WTC11 (cell line): ENCODE results near the gene ERC1. TPM values are rescaled to one million over a fixed set of nuclear protein-coding genes. Genes with fewer than 3 reads are reported as not detected.

Experiments used
- ATAC-seq: fragments of 200-7000 bp; cut with Tn5 transposase; 2 replicates; pipeline ENCODE4 v1.10.0; 2021; ENCODE audit warnings: mild to moderate bottlenecking, moderate library complexity
- CTCF ChIA-PET: fragments of 300-600 bp; sonication (Branson Sonifier 250); formaldehyde crosslinking; loops from one replicate; lab custom pipeline; 2021; ENCODE audit warnings: antibody characterized with exemption; lab: Charles Lee
- POLR2A ChIA-PET: fragments of 350-600 bp; sonication (Branson Sonifier 250); formaldehyde crosslinking; loops from one replicate; lab custom pipeline; 2021; ENCODE audit warnings: antibody characterized with exemption; lab: Charles Lee
- DNase-seq: peaks from one replicate; pipeline ENCODE4 v3.0.0; 2021; ENCODE audit warnings: low spot score
- H3K27ac Mint-ChIP-seq: 2 replicates; pipeline ENCODE4 v1.8.0; 2021; ENCODE audit warnings: mixed read lengths
- H3K27me3 Mint-ChIP-seq: 2 replicates; pipeline ENCODE4 v1.8.0; 2021; ENCODE audit warnings: low read depth, mild to moderate bottlenecking, moderate library complexity, mixed read lengths
- H3K36me3 Mint-ChIP-seq: 2 replicates; pipeline ENCODE4 v1.8.0; 2021; ENCODE audit warnings: mixed read lengths
- H3K4me1 Mint-ChIP-seq: 2 replicates; pipeline ENCODE4 v1.8.0; 2022; ENCODE audit warnings: mixed read lengths
- H3K4me3 Mint-ChIP-seq: 2 replicates; pipeline ENCODE4 v1.8.0; 2021; ENCODE audit warnings: mild to moderate bottlenecking, moderate library complexity, mixed read lengths
- H3K9me3 Mint-ChIP-seq: 2 replicates; pipeline ENCODE4 v1.8.0; 2021; ENCODE audit warnings: mixed read lengths
- HMGA2 ChIP-seq: fragments of 250-450 bp; sonication (Bioruptor Pico); IDR thresholded peaks from 2 replicates; pipeline ENCODE4 v1.4.0; 2021; ENCODE audit warnings: mild to moderate bottlenecking, moderate library complexity
- JUN ChIP-seq: sonication (generic); formaldehyde crosslinking; IDR thresholded peaks from 2 replicates; pipeline ENCODE4 v1.8.0; 2023; ENCODE audit warnings: mild to moderate bottlenecking, missing genetic modification reagents
- NFATC4 ChIP-seq: fragments of 250-450 bp; sonication (Bioruptor Pico); IDR thresholded peaks from 2 replicates; pipeline ENCODE4 v1.9.0; 2021; ENCODE audit warnings: mild to moderate bottlenecking
- NR1H2 ChIP-seq: sonication (generic); formaldehyde crosslinking; IDR thresholded peaks from 2 replicates; pipeline ENCODE4 v1.9.0; 2021; ENCODE audit warnings: mild to moderate bottlenecking, moderate library complexity, missing genetic modification reagents
- OVOL2 ChIP-seq: fragments of 250-450 bp; sonication (Bioruptor Pico); IDR thresholded peaks from 2 replicates; pipeline ENCODE4 v1.9.0; 2021; ENCODE audit warnings: mild to moderate bottlenecking, borderline replicate concordance
- RELA ChIP-seq: sonication (generic); formaldehyde crosslinking; IDR thresholded peaks from 2 replicates; pipeline ENCODE4 v1.8.1; 2022; ENCODE audit warnings: missing genetic modification reagents, mild to moderate bottlenecking, borderline replicate concordance
- SMAD3 ChIP-seq: sonication (generic); formaldehyde crosslinking; IDR thresholded peaks from 2 replicates; pipeline ENCODE4 v1.8.0; 2022; ENCODE audit warnings: missing genetic modification reagents, mild to moderate bottlenecking, borderline replicate concordance
- SMAD4 ChIP-seq: sonication (generic); formaldehyde crosslinking; IDR thresholded peaks from 2 replicates; pipeline ENCODE4 v1.8.0; 2022; ENCODE audit warnings: mild to moderate bottlenecking, missing genetic modification reagents
- SOX15 ChIP-seq: fragments of 250-450 bp; sonication (Bioruptor Pico); IDR thresholded peaks from 2 replicates; pipeline ENCODE4 v1.9.0; 2021; ENCODE audit warnings: mild to moderate bottlenecking
- ZNF138 ChIP-seq: sonication (generic); formaldehyde crosslinking; conservative IDR thresholded peaks from 2 replicates; pipeline ENCODE4 v1.8.1; 2022; ENCODE audit warnings: mild to moderate bottlenecking, moderate library complexity, missing genetic modification reagents
- ZNF219 ChIP-seq: sonication (generic); formaldehyde crosslinking; IDR thresholded peaks from 2 replicates; pipeline ENCODE4 v1.8.0; 2023; ENCODE audit warnings: missing genetic modification reagents, mild to moderate bottlenecking, borderline replicate concordance
- ZNF263 ChIP-seq: sonication (generic); formaldehyde crosslinking; IDR thresholded peaks from 2 replicates; pipeline ENCODE4 v1.8.1; 2022; ENCODE audit warnings: low read depth, mild to moderate bottlenecking, moderate library complexity, missing genetic modification reagents
- ZNF317 ChIP-seq: sonication (generic); formaldehyde crosslinking; IDR thresholded peaks from 2 replicates; pipeline ENCODE4 v1.8.1; 2023; ENCODE audit warnings: low read depth, mild to moderate bottlenecking, moderate library complexity, missing genetic modification reagents, borderline replicate concordance
- ZNF416 ChIP-seq: fragments of 250-450 bp; sonication (Bioruptor Pico); IDR thresholded peaks from 2 replicates; pipeline ENCODE4 v1.9.0; 2021; ENCODE audit warnings: mild to moderate bottlenecking, inconsistent platforms
- total RNA-seq: library from RNA; stranded (reverse); gene quantifications from 3 replicates; pipeline ENCODE4 v1.2.3, GENCODE V29; 2021
- TF ChIP-seq, protein P1 (sequence below): sonication (generic); formaldehyde crosslinking; IDR thresholded peaks from 2 replicates; pipeline ENCODE4 v1.8.1; 2022; ENCODE audit warnings: low read depth, mild to moderate bottlenecking, moderate library complexity, missing genetic modification reagents, borderline replicate concordance
- TF ChIP-seq, protein P2 (sequence below): sonication (generic); formaldehyde crosslinking; IDR thresholded peaks from 2 replicates; pipeline ENCODE4 v1.8.0; 2022; ENCODE audit warnings: mild to moderate bottlenecking, missing genetic modification reagents
- TF ChIP-seq, protein P3 (sequence below): sonication (generic); formaldehyde crosslinking; IDR thresholded peaks from 2 replicates; pipeline ENCODE4 v1.8.0; 2023; ENCODE audit warnings: missing genetic modification reagents
- TF ChIP-seq, protein P4 (sequence below): fragments of 250-450 bp; sonication (Bioruptor Pico); IDR thresholded peaks from 2 replicates; pipeline ENCODE4 v1.8.0; 2021; ENCODE audit warnings: mild to moderate bottlenecking
- TF ChIP-seq, protein P5 (sequence below): fragments of 250-450 bp; sonication (Bioruptor Pico); conservative IDR thresholded peaks from 2 replicates; pipeline ENCODE4 v1.9.0; 2021; ENCODE audit warnings: mild to moderate bottlenecking

Gene ERC1
- total RNA-seq, 1 experiment from 2014 or later, result 47.5 TPM

DNA sequence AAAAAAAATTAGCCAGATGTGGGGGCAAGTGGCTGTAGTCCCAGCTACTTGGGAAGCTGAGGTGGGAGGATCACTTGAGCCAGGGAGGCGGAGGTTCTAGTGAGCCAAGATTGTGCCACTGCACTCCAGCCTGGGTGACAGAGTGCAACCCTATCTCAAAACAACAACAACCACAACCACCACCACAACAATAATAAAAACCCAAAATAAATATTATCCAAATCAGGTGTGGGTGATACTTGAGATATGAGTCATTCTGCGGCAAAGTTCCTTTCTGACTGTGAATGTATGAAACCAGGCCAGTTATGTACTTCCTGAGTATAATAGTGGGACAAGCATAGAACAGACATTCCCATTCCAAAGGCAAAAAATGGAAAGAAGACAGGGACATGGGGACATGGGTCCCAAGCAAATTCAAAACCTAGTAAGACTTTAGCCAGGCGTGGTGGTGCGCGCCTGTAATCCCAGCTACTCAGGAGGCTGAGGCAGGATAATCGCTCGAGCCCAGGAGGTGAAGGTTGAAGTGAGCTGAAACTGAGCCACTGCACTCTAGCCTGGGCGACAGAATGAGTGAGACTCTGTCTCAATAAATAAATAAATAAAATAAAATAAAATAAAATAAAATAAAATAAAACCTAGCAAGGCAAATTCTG, 9.7 kb upstream of the ERC1 start:
- POLR2A ChIA-PET, result no interaction called here
- no peak for ATAC-seq

DNA sequence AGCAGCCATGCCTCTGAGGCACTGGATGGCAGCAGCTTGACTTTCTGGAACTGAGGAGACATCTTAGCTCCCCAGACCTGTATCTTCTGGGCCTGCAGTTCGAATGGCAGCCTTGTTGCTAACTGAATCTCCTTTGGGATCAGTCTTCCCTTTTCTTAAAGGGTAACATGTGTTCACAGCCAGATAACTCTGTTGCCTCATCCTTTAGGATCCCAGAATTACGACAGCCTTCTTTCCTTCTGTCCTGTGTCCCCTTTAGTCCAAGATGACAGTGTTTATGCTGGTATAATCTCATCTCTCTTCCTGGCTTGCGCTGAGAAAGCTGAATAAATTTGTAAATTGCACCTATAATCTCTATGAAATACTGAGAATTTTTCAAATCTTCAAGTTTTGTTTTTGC, 9.1 kb upstream of the ERC1 start:
- no peak for ATAC-seq
- CTCF ChIA-PET, result no interaction called here

More for the DNA sequence above, 9.7 kb upstream of the ERC1 start:
- Mint-ChIP-seq H3K4me3 (no peak overlapping the region), H3K27me3 (no peaks in the 10 kb centered on the region), H3K36me3 (no peaks in the 10 kb centered on the region), H3K27ac (no peak overlapping the region), H3K9me3 (peaks cover 3% of the 10 kb centered on the region; the same call in 1 of the 2 replicates), H3K4me1 (no peaks in the 10 kb centered on the region)
- CTCF ChIA-PET, result interaction anchor here (0.8 to 1.5 kb wide), 2 partner anchors 32 to 112 kb away, joined by 3 to 5 read pairs; partner anchors contain the start of gene RAD52
- DNase-seq, result no peak
- no peak for TF ChIP-seq ZNF138
- peak; percentile 70; the same call in 1 of the 2 replicates for TF ChIP-seq HMGA2

DNA sequence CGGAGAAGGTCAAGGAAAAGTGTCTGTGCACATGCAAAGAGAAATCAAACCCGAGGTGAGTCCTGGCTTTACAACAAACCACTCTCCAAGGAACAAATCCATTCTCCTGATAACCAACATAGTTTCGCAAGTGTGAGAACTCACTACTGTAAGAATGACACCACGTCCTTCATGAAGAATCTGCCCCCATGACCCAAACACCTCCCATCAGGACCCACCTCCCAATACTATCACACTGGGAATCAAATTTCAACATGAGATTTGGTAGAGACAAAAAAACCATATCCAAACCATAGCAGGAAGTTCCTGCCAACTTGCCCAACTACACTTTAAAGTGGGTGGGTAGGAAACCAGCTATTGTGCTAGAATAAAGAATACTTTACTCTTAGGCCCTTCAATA, 2.4 kb upstream of the ERC1 start:
- ATAC-seq (no peak), DNase-seq (no peak)
- Mint-ChIP-seq H3K36me3 (no peaks in the 10 kb centered on the region), H3K9me3 (no peaks in the 10 kb centered on the region), H3K27me3 (no peaks in the 10 kb centered on the region), H3K4me1 (peaks cover 26% of the 10 kb centered on the region), H3K27ac (no peak overlapping the region), H3K4me3 (no peak overlapping the region)
- ChIA-PET CTCF (interaction anchor here (3.9 kb wide), 1 partner anchor 104 kb away, joined by 27 read pairs; no protein-coding TSS in a partner anchor), POLR2A (no interaction called here)
- TF ChIP-seq RELA (no peak), ZNF416 (CRISPR knock-in tag) (no peak)

More for the DNA sequence above, 9.1 kb upstream of the ERC1 start:
- Mint-ChIP-seq H3K4me3 (no peak overlapping the region), H3K27me3 (no peaks in the 10 kb centered on the region), H3K9me3 (peaks cover 3% of the 10 kb centered on the region; the same call in 1 of the 2 replicates), H3K27ac (no peak overlapping the region), H3K4me1 (no peaks in the 10 kb centered on the region), H3K36me3 (no peaks in the 10 kb centered on the region)
- DNase-seq, result no peak
- TF ChIP-seq, protein P1, sequence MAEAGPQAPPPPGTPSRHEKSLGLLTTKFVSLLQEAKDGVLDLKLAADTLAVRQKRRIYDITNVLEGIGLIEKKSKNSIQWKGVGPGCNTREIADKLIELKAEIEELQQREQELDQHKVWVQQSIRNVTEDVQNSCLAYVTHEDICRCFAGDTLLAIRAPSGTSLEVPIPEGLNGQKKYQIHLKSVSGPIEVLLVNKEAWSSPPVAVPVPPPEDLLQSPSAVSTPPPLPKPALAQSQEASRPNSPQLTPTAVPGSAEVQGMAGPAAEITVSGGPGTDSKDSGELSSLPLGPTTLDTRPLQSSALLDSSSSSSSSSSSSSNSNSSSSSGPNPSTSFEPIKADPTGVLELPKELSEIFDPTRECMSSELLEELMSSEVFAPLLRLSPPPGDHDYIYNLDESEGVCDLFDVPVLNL, result no peak
- TF ChIP-seq NFATC4 (CRISPR knock-in tag), result no peak
- no peak for TF ChIP-seq ZNF219 (CRISPR knock-in tag)
- TF ChIP-seq NR1H2 (CRISPR knock-in tag), result no peak
- TF ChIP-seq, protein P2, sequence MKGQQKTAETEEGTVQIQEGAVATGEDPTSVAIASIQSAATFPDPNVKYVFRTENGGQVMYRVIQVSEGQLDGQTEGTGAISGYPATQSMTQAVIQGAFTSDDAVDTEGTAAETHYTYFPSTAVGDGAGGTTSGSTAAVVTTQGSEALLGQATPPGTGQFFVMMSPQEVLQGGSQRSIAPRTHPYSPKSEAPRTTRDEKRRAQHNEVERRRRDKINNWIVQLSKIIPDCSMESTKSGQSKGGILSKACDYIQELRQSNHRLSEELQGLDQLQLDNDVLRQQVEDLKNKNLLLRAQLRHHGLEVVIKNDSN (CRISPR knock-in tag), result no peak
- TF ChIP-seq SOX15, result no peak
- no peak for TF ChIP-seq ZNF317 (CRISPR knock-in tag)
- TF ChIP-seq SMAD3 (CRISPR knock-in tag), result no peak
- TF ChIP-seq, protein P3, sequence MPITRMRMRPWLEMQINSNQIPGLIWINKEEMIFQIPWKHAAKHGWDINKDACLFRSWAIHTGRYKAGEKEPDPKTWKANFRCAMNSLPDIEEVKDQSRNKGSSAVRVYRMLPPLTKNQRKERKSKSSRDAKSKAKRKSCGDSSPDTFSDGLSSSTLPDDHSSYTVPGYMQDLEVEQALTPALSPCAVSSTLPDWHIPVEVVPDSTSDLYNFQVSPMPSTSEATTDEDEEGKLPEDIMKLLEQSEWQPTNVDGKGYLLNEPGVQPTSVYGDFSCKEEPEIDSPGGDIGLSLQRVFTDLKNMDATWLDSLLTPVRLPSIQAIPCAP (CRISPR knock-in tag), result no peak
- TF ChIP-seq, protein P4, sequence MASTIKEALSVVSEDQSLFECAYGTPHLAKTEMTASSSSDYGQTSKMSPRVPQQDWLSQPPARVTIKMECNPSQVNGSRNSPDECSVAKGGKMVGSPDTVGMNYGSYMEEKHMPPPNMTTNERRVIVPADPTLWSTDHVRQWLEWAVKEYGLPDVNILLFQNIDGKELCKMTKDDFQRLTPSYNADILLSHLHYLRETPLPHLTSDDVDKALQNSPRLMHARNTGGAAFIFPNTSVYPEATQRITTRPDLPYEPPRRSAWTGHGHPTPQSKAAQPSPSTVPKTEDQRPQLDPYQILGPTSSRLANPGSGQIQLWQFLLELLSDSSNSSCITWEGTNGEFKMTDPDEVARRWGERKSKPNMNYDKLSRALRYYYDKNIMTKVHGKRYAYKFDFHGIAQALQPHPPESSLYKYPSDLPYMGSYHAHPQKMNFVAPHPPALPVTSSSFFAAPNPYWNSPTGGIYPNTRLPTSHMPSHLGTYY (CRISPR knock-in tag), result no peak
- no peak for TF ChIP-seq JUN (CRISPR knock-in tag)
- TF ChIP-seq SMAD4 (CRISPR knock-in tag), result no peak
- POLR2A ChIA-PET, result no interaction called here

DNA sequence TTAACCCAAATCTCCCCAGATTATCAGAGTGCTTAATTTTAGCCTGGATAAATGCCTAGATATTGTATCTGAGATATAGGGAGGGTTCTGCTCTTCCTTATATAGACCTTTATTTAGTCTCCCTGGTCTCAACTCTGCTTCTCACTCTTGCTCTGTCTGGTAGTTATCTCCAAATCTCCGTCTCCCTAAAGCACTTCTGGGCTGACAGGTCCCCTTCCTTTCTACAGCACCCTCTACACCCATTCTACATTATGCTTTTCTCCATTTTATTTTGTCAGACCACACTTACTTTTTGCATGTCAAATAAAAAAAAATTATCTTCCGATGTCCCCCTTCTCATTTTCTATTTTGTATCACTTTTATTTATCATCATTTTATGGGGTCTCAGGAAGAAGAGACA, 2.0 kb upstream of the ERC1 start:
- no peak overlapping the region for H3K4me3 Mint-ChIP-seq
- no peak overlapping the region for H3K27ac Mint-ChIP-seq
- DNase-seq (no peak), ATAC-seq (no peak)
- POLR2A ChIA-PET, result no interaction called here
- H3K27me3 Mint-ChIP-seq, result no peaks in the 10 kb centered on the region
- peaks cover 26% of the 10 kb centered on the region for H3K4me1 Mint-ChIP-seq
- no peaks in the 10 kb centered on the region for H3K9me3 Mint-ChIP-seq
- H3K36me3 Mint-ChIP-seq, result no peaks in the 10 kb centered on the region
- TF ChIP-seq, protein P5, sequence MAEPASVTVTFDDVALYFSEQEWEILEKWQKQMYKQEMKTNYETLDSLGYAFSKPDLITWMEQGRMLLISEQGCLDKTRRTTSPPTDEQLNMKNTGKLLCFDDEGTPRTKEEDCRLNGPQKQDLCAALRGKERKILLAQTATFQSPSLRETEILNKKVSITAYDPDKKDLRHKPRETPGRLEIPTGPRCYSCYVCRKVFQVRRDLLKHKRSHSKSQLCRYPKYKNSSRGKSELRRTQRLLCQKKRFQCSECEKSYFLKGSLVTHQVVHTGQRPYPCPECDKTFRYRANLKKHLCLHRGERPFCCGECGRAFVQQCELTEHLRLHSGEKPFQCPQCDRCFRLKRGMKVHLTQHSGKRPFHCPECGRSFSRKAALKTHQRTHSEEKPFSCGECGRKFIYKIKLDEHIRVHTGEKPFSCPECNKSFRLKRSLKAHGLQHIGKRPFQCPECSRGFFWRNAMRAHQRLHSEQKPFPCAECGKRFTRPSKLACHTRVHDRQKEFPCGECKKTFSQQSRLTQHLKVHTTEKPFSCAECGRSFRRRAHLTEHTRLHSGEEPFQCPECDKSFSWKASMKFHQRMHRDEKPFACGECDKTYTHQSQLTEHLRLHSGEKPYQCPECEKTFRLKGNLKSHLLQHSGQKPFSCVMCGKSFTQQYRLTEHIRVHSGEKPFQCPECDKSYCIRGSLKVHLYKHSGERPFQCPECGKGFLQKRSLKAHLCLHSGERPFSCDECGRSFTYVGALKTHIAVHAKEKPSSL (CRISPR knock-in tag), result no peak
- TF ChIP-seq, protein P1, result no peak
- TF ChIP-seq ZNF138 (no peak), ZNF263 (CRISPR knock-in tag) (no peak), OVOL2 (no peak)
- CTCF ChIA-PET, result interaction anchor here (3.9 kb wide), 1 partner anchor 104 kb away, joined by 27 read pairs; no protein-coding TSS in a partner anchor
